ENCODE data around the gene VTI1A. TPM values are rescaled to one million over a fixed set of nuclear protein-coding genes. Genes with fewer than 3 reads are reported as not detected.

VTI1A gene
- polyA plus RNA-seq, 1 experiment, result 20.4 TPM

DNA sequence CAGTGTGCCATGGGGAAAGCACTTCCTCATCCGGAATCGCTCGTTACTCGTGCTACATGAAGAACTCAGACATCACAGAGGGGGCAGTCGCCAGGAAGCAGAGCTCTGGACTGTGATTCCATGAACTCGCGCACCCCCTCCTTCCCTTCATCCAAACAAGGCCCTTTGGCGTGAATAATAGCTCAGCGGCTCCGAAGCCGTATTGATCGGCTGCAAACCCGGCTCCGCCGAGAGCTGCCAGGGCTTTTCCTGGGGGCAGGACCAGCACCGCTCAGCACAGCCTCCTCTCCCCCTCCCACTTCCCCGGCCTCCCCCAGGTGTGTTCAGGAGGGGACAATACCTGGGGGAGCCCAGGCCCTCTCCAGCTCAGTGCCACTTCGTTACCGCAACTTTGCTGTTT, 374.0 kb downstream of the VTI1A start:
- DNase-seq (ENCODE audit: low read depth, low spot score), result no peak
- no peak overlapping the region for H3K27ac ChIP-seq (ENCODE audit: low read depth, low read length)
- H3K9me3 ChIP-seq (ENCODE audit: control insufficient read depth, insufficient read depth, low read length), result no peaks in the 10 kb centered on the region; the same call in 1 of the 2 replicates
- CTCF ChIA-PET, result no interaction called here
- no peaks in the 10 kb centered on the region for H3K27me3 ChIP-seq (ENCODE audit: control insufficient read depth, insufficient read depth, low read length)
- POLR2A ChIA-PET, result no interaction called here
- H3K4me3 ChIP-seq (ENCODE audit: low read depth, low read length), result no peak overlapping the region
- TF ChIP-seq, protein P1, sequence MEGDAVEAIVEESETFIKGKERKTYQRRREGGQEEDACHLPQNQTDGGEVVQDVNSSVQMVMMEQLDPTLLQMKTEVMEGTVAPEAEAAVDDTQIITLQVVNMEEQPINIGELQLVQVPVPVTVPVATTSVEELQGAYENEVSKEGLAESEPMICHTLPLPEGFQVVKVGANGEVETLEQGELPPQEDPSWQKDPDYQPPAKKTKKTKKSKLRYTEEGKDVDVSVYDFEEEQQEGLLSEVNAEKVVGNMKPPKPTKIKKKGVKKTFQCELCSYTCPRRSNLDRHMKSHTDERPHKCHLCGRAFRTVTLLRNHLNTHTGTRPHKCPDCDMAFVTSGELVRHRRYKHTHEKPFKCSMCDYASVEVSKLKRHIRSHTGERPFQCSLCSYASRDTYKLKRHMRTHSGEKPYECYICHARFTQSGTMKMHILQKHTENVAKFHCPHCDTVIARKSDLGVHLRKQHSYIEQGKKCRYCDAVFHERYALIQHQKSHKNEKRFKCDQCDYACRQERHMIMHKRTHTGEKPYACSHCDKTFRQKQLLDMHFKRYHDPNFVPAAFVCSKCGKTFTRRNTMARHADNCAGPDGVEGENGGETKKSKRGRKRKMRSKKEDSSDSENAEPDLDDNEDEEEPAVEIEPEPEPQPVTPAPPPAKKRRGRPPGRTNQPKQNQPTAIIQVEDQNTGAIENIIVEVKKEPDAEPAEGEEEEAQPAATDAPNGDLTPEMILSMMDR (IDR thresholded peaks at IDR 0.05; ENCODE audit: low read depth, low read length), result no peak

DNA sequence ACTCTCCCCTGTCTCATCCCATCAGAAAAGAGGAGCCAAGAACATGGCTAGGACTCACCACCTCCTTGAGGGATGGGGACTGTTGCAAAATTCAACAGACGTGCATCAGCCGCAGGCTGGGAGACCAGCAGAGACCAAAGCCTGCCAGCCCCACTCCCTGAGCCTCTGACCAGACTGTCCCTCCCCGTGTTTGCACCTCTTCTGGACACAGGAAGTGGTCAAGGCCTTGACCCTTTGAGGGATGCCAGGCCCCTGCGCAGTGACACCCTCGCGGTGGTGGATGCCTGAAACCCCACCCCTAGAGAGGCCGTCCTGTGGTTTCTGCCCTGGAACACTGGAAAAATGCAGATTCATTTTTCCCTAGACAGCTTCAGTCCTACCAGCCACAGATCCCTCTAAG, 374.6 kb downstream of the VTI1A start:
- no peak for DNase-seq (ENCODE audit: low read depth, low spot score)

DNA sequence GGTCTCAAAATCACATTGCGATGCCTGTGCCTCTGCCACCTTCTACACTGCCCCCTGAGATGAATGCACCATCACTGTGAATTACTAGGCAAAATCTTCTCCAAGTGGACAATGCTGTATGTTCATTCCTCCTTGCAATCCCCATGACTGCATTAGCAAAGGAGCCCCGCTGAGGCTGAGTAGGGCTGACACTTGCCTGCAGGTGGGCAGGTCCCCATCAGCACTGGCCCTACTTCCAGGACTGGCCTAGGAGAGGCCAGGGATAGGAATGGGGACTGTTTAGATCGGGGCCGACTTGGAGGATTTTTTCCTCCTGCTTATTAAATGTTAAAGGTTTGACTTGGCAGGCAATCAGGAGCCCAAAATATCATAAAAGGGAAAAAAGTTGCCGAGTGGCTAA, 376.0 kb downstream of the VTI1A start:
- POLR2A ChIA-PET, result no interaction called here
- no peaks in the 10 kb centered on the region for H3K27me3 ChIP-seq (ENCODE audit: control insufficient read depth, insufficient read depth, low read length)
- CTCF ChIA-PET, result interaction anchor here (0.6 kb wide), 1 partner anchor 259 kb away, joined by 3 read pairs; no protein-coding TSS in a partner anchor
- no peak for DNase-seq (ENCODE audit: low read depth, low spot score)
- no peak overlapping the region for H3K4me3 ChIP-seq (ENCODE audit: low read depth, low read length)
- H3K9me3 ChIP-seq (ENCODE audit: control insufficient read depth, insufficient read depth, low read length), result no peaks in the 10 kb centered on the region; the same call in 1 of the 2 replicates
- TF ChIP-seq, protein P1 (IDR thresholded peaks at IDR 0.05; ENCODE audit: low read depth, low read length), result no peak
- H3K27ac ChIP-seq (ENCODE audit: low read depth, low read length), result no peak overlapping the region

More for the DNA sequence above, 374.6 kb downstream of the VTI1A start:
- TF ChIP-seq, protein P1 (IDR thresholded peaks at IDR 0.05; ENCODE audit: low read depth, low read length), result no peak
- no peaks in the 10 kb centered on the region; the same call in 1 of the 2 replicates for H3K9me3 ChIP-seq (ENCODE audit: control insufficient read depth, insufficient read depth, low read length)
- H3K27me3 ChIP-seq (ENCODE audit: control insufficient read depth, insufficient read depth, low read length), result no peaks in the 10 kb centered on the region
- POLR2A ChIA-PET, result no interaction called here
- H3K27ac ChIP-seq (ENCODE audit: low read depth, low read length), result no peak overlapping the region
- CTCF ChIA-PET, result no interaction called here
- no peak overlapping the region for H3K4me3 ChIP-seq (ENCODE audit: low read depth, low read length)

DNA sequence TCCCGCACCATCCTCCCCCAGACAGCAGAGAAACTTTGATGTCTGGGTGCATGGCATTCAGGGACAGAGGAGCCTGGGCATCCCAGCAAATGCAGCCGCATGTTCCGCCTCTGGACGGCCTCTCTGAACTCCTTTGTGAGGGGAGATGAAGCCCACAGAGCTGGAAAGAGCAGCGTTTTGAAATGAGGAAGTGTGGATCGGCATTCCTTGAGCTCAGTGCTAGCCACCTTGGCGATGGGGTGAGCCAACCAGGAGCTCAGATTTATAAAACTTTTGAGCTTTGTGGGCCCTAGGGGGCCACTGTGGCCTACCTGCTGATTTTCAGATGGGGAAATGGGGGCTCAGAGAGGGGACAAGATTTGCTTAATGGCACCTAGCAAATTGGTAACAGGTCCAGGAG, 376.6 kb downstream of the VTI1A start:
- Histone ChIP-seq H3K27me3 (ENCODE audit: control insufficient read depth, insufficient read depth, low read length) (no peaks in the 10 kb centered on the region), H3K27ac (ENCODE audit: low read depth, low read length) (no peak overlapping the region), H3K9me3 (ENCODE audit: control insufficient read depth, insufficient read depth, low read length) (no peaks in the 10 kb centered on the region; the same call in 1 of the 2 replicates), H3K4me3 (ENCODE audit: low read depth, low read length) (no peak overlapping the region)
- ChIA-PET CTCF (no interaction called here), POLR2A (no interaction called here)
- DNase-seq (ENCODE audit: low read depth, low spot score), result no peak
- TF ChIP-seq, protein P1 (IDR thresholded peaks at IDR 0.05; ENCODE audit: low read depth, low read length), result no peak

DNA sequence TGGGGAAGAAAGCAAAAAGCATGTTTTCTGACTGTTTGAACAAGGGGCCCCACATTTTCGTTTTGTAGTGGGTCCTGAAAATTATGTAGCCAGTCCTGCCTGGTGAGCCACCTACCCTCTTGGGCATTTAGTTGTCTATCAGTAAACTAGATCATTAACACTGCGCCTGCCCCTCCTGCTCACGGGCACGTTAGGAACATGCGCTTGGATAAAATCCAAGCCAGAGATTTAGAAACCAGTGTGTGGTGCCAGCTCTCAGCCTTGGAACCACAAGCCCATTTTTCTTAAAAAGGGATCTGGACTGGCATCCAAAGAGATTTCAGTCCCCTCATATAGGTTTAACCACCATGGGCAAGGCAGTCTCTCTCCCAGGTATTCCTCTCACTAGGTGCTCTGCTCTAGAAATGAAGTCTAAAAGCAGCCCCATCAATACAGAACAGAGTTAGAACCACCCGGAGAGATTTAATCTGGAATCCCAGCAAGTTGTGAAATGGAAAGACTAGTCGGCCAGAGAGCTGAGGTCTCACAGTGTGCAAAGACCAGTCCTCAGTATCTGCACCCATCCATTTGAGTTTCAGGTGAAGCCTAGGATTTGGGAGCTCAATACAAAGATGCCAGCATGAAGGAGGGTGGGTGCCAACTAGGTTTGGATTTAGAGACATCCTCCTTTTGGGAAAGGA, 379.1 kb downstream of the VTI1A start:
- ChIA-PET POLR2A (no interaction called here), CTCF (interaction anchor here (0.7 kb wide), 1 partner anchor 110 kb away, joined by 4 read pairs; no protein-coding TSS in a partner anchor)
- H3K4me3 ChIP-seq (ENCODE audit: low read depth, low read length), result no peak overlapping the region
- TF ChIP-seq, protein P1 (IDR thresholded peaks at IDR 0.05; ENCODE audit: low read depth, low read length), result no peak
- no peaks in the 10 kb centered on the region; the same call in 1 of the 2 replicates for H3K9me3 ChIP-seq (ENCODE audit: control insufficient read depth, insufficient read depth, low read length)
- H3K27me3 ChIP-seq (ENCODE audit: control insufficient read depth, insufficient read depth, low read length), result no peaks in the 10 kb centered on the region
- no peak overlapping the region for H3K27ac ChIP-seq (ENCODE audit: low read depth, low read length)
- DNase-seq (ENCODE audit: low read depth, low spot score), result no peak
